B cell (primary cell): ENCODE measurements around the gene GIMAP2. TPM values are rescaled to one million over a fixed set of nuclear protein-coding genes. Genes with fewer than 3 reads are reported as not detected.

ENCODE experiments used
- ATAC-seq: fragments of 200-7000 bp; cut with Tn5 transposase; one replicate; pipeline ENCODE4 v1.10.0; 2021; ENCODE audit warnings: low read depth, mild to moderate bottlenecking, moderate number of reproducible peaks, moderate library complexity
- CTCF ChIA-PET: fragments of 350-600 bp; sonication (Branson Sonifier 250); formaldehyde crosslinking; loops from one replicate; lab custom pipeline; 2021; ENCODE audit warnings: antibody characterized with exemption, inconsistent platforms; lab: Charles Lee
- POLR2A ChIA-PET: fragments of 350-600 bp; sonication (Branson Sonifier 250); formaldehyde crosslinking; loops from one replicate; lab custom pipeline; 2021; ENCODE audit warnings: antibody characterized with exemption; lab: Charles Lee
- DNase-seq: peaks from one replicate; pipeline ENCODE4 v3.0.0; 2013
- H2AFZ ChIP-seq: 2 replicates; pipeline ENCODE4 v1.6.1; 2012; ENCODE audit warnings: mild to moderate bottlenecking, low read depth, low read length; ENCODE audit not compliant: insufficient read depth, poor library complexity, severe bottlenecking
- H3K27ac ChIP-seq, 2 donors: 1 replicate in 1 of 2; 2 replicates in 1 of 2; pipeline ENCODE4 v1.5.1; 2012 to 2013; ENCODE audit warnings: low read length in 2 of 2, mild to moderate bottlenecking in 2 of 2, moderate library complexity in 1 of 2
- H3K27me3 ChIP-seq, 4 experiments: fragments of 200-600 bp in 1 of 4; sonication (generic) in 1 of 4; replicated peaks in 1 of 4; 1 replicate in 2 of 4; 2 replicates in 2 of 4; pipeline versions ENCODE4 v1.6.1 to v1.7.0; 2013 to 2016; ENCODE audit warnings: low read length in 3 of 4, mild to moderate bottlenecking in 2 of 4, mixed read lengths in 1 of 4, moderate library complexity in 1 of 4; ENCODE audit not compliant: insufficient read depth in 4 of 4, control insufficient read depth in 3 of 4; ENCODE audit errors: control extremely low read depth in 1 of 4
- H3K36me3 ChIP-seq, 2 experiments: replicated peaks in 1 of 2; 1 replicate in 1 of 2; 2 replicates in 1 of 2; pipeline versions ENCODE4 v1.6.1 to v1.7.1; 2013; ENCODE audit warnings: low read length in 1 of 2; ENCODE audit not compliant: insufficient read depth in 2 of 2, control insufficient read depth in 1 of 2; ENCODE audit errors: control extremely low read depth in 1 of 2, extremely low read depth in 1 of 2
- H3K4me1 ChIP-seq, 2 donors: fragments of 200-600 bp in 1 of 2; sonication (generic) in 1 of 2; 1 replicate in 1 of 2; 2 replicates in 1 of 2; pipeline versions ENCODE4 v1.5.1 to v1.6.1; 2013 to 2017; ENCODE audit warnings: low read length in 2 of 2; ENCODE audit not compliant: control insufficient read depth in 2 of 2, insufficient read depth in 2 of 2
- H3K4me2 ChIP-seq: replicated peaks from 2 replicates; pipeline ENCODE3; 2012; ENCODE audit warnings: mild to moderate bottlenecking, low read depth, low read length; ENCODE audit not compliant: poor library complexity, severe bottlenecking
- H3K4me3 ChIP-seq, 5 experiments: fragments of 200-600 bp in 1 of 5; sonication (generic) in 1 of 5; 1 replicate in 3 of 5; 2 replicates in 2 of 5; pipeline versions ENCODE4 v1.5.1 to v1.7.0; 2011 to 2016; ENCODE audit warnings: low read length in 4 of 5, mild to moderate bottlenecking in 4 of 5, low read depth in 2 of 5, control low read depth in 1 of 5, moderate library complexity in 1 of 5; ENCODE audit not compliant: insufficient read depth in 1 of 5; ENCODE audit errors: control extremely low read depth in 1 of 5, extremely low read depth in 1 of 5
- H3K79me2 ChIP-seq: fragments of 200-600 bp; sonication (generic); one replicate; pipeline ENCODE4 v1.6.0; 2016; ENCODE audit warnings: low read length; ENCODE audit not compliant: control insufficient read depth, insufficient read depth
- H3K9ac ChIP-seq: fragments of 200-600 bp; sonication (generic); 2 replicates; pipeline ENCODE4 v1.6.1; 2017; ENCODE audit warnings: mild to moderate bottlenecking, low read length, moderate library complexity
- H3K9me3 ChIP-seq, 3 donors: one replicate each; pipeline versions ENCODE4 v1.6.1 to v1.7.1; 2013; ENCODE audit warnings: low read length in 2 of 3; ENCODE audit not compliant: control insufficient read depth in 2 of 3, insufficient read depth in 1 of 3; ENCODE audit errors: control extremely low read depth in 1 of 3
- H4K20me1 ChIP-seq: 2 replicates; pipeline ENCODE4 v1.6.0; 2012; ENCODE audit warnings: mild to moderate bottlenecking, low read length; ENCODE audit not compliant: insufficient read depth, control insufficient read depth, poor library complexity, severe bottlenecking
- H3K27ac Mint-ChIP-seq: one replicate; pipeline ENCODE4 v1.8.0; 2021; ENCODE audit warnings: mixed read lengths
- H3K27me3 Mint-ChIP-seq: one replicate; pipeline ENCODE4 v1.8.0; 2021; ENCODE audit warnings: mixed read lengths
- H3K4me1 Mint-ChIP-seq: one replicate; pipeline ENCODE4 v1.8.0; 2021; ENCODE audit warnings: mixed read lengths
- H3K4me3 Mint-ChIP-seq: one replicate; pipeline ENCODE4 v1.8.0; 2021; ENCODE audit warnings: mixed read lengths
- H3K9me3 Mint-ChIP-seq: one replicate; pipeline ENCODE4 v1.8.0; 2022; ENCODE audit warnings: mixed read lengths; ENCODE audit not compliant: insufficient read depth
- EZH2 ChIP-seq: IDR thresholded peaks from 2 replicates; pipeline ENCODE4 v1.6.1; 2012; ENCODE audit warnings: borderline replicate concordance, low read depth, mild to moderate bottlenecking, moderate library complexity, low read length; ENCODE audit not compliant: insufficient read depth, poor library complexity, severe bottlenecking
- WGBS: methylation state at CpG from one replicate; pipeline ENCODE4 v1.1.5; 2013; ENCODE audit warnings: missing lambda C conversion rate; ENCODE audit not compliant: insufficient coverage; 5-methylcytosine and 5-hydroxymethylcytosine counted together
- intact Hi-C: fragments of 100-400 bp; cut with micrococcal nuclease; formaldehyde crosslinking; loops from one replicate; pipeline ENCODE4 v1.10.0; 2022
- polyA plus RNA-seq: library from polyadenylated mRNA; depleted of rRNA; stranded (reverse); fragments of >200 nt; gene quantifications from 2 replicates; pipeline ENCODE4 v1.2.3, GENCODE V29; 2012
- total RNA-seq, 2 donors: library from RNA; stranded (reverse); fragments of 120-200 nt in 1 of 2; gene quantifications; 1 replicate in 1 of 2; 2 replicates in 1 of 2; pipeline versions ENCODE4 v1.2.3 to v1.2.4, GENCODE V29; 2013 to 2022
- TF ChIP-seq, protein P1 (sequence below): fragments of 200-600 bp; IDR thresholded peaks from one replicate; pipeline ENCODE4 v1.8.0; 2022; ENCODE audit warnings: antibody characterized with exemption, mild to moderate bottlenecking

The GIMAP2 gene
- total and polyA plus RNA-seq, 2 donors (not counting 1 experiment from before 2014, with no cell fraction given) = 13.2 to 18.1 TPM

DNA sequence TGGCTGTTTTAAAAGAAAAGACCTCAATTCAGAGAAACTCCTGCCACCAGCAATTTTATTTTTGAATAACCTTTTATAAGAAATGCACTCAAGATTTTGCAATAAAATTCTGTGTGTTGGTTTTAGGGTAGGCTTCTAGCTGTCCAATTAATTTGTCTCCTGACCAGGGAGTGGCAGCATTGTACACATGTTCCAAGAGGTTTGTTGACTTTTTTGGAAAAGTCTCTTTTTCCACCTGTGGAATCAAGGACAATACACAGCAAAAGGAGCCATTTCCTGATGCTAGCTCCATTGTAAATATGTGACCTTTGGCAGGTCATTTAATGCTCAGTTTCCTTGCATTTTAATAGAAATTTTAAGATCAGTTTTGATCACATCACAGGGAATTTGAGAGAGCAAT, 53.5 kb downstream of the GIMAP2 start:
- H3K79me2 ChIP-seq = no peaks in the 10 kb centered on the region
- H3K4me2 ChIP-seq = no peak overlapping the region
- no peaks in the 10 kb centered on the region for H3K9me3 ChIP-seq
- intact Hi-C loops = no loop called here
- H3K36me3 ChIP-seq = no peaks in the 10 kb centered on the region
- H3K27ac ChIP-seq = no peak overlapping the region
- H2AFZ ChIP-seq = no peak overlapping the region
- Mint-ChIP-seq H3K27me3 (peaks cover 18% of the 10 kb centered on the region), H3K27ac (no peak overlapping the region), H3K4me3 (no peak overlapping the region), H3K4me1 (peaks cover 8% of the 10 kb centered on the region), H3K9me3 (no peaks in the 10 kb centered on the region)
- CTCF ChIA-PET = no interaction called here
- H3K9ac ChIP-seq = no peak overlapping the region
- POLR2A ChIA-PET = no interaction called here
- H3K4me1 ChIP-seq = peaks cover 6 to 13% of the 10 kb centered on the region in 2 donors
- H3K27me3 ChIP-seq = peaks cover 0 to 10% (median 4%) of the 10 kb centered on the region in 4 experiments
- DNase-seq (no peak), ATAC-seq (no peak)
- no peak overlapping the region for H3K4me3 ChIP-seq
- H4K20me1 ChIP-seq = no peaks in the 10 kb centered on the region
- TF ChIP-seq, protein P1, sequence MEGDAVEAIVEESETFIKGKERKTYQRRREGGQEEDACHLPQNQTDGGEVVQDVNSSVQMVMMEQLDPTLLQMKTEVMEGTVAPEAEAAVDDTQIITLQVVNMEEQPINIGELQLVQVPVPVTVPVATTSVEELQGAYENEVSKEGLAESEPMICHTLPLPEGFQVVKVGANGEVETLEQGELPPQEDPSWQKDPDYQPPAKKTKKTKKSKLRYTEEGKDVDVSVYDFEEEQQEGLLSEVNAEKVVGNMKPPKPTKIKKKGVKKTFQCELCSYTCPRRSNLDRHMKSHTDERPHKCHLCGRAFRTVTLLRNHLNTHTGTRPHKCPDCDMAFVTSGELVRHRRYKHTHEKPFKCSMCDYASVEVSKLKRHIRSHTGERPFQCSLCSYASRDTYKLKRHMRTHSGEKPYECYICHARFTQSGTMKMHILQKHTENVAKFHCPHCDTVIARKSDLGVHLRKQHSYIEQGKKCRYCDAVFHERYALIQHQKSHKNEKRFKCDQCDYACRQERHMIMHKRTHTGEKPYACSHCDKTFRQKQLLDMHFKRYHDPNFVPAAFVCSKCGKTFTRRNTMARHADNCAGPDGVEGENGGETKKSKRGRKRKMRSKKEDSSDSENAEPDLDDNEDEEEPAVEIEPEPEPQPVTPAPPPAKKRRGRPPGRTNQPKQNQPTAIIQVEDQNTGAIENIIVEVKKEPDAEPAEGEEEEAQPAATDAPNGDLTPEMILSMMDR = no peak
- TF ChIP-seq EZH2 = no peak

DNA sequence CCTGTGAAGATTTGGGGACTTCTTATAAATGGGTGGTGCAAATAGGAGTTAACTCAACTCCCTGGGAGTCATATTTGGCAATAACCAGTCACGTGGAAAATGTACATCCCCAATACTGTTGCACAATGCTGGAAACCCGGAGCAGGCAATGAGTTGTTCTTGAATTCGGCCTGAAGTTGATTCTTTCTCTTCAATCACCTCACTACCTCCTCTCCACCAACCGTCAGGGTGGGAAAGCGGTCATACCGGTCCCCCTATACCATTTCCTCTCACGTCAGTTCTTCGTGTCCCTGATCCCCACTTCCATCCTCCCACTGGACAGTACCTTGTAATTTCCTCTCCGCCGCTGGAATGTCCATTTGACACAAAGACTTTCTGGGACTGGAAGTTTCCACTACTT, 54.5 kb downstream of the GIMAP2 start:
- ATAC-seq = no peak
- Histone ChIP-seq H3K27me3 (peaks cover 0 to 10% (median 4%) of the 10 kb centered on the region in 4 experiments), H3K27ac (no peak overlapping the region), H3K79me2 (no peaks in the 10 kb centered on the region), H3K36me3 (no peaks in the 10 kb centered on the region), H3K4me2 (no peak overlapping the region), H3K9me3 (no peaks in the 10 kb centered on the region), H2AFZ (no peak overlapping the region), H3K4me1 (peaks cover 6 to 13% of the 10 kb centered on the region in 2 donors), H3K4me3 (no peak overlapping the region), H3K9ac (no peak overlapping the region), H4K20me1 (no peaks in the 10 kb centered on the region)
- peaks cover 25% of the 10 kb centered on the region for H3K27me3 Mint-ChIP-seq
- no peak for TF ChIP-seq EZH2
- TF ChIP-seq, protein P1 = no peak
- WGBS = 84% methylated on average over 10 of the region's 10 CpGs
- no peak overlapping the region for H3K27ac Mint-ChIP-seq
- peaks cover 8% of the 10 kb centered on the region for H3K4me1 Mint-ChIP-seq
- no peak for DNase-seq
- intact Hi-C loops = no loop called here
- ChIA-PET CTCF (no interaction called here), POLR2A (no interaction called here)
- no peak overlapping the region for H3K4me3 Mint-ChIP-seq
- no peaks in the 10 kb centered on the region for H3K9me3 Mint-ChIP-seq
